Peyer's patch (tissue), 4 donors: Measurements from ENCODE around the gene CDC37. TPM values are rescaled to one million over a fixed set of nuclear protein-coding genes. Genes with fewer than 3 reads are reported as not detected.
A peak's percentile ranks its signal among the peaks of the same experiment; 100 is the strongest.
"Not testable (repeated sequence)": the region's sequence is repeated elsewhere in the genome, so short reads cannot be mapped to it uniquely, and the experiment has no call there.

Experiments
- DNase-seq, 3 donors: peaks; one replicate each; pipeline ENCODE4 v3.0.0-alpha.2; 2017 to 2019
- H3K27ac ChIP-seq, 4 donors: fragments of 200-600 bp; sonication (generic); one replicate each; pipeline ENCODE4 v1.5.1; 2016 to 2019
- H3K27me3 ChIP-seq, 2 donors: fragments of 200-600 bp; sonication (generic); one replicate each; pipeline ENCODE4 v1.5.1; 2019
- H3K36me3 ChIP-seq, 3 donors: fragments of 200-600 bp; sonication (generic); one replicate each; pipeline ENCODE4 v1.5.1; 2016 to 2019
- H3K4me1 ChIP-seq, 4 donors: fragments of 200-600 bp; sonication (generic); one replicate each; pipeline ENCODE4 v1.5.1; 2016 to 2019
- H3K4me3 ChIP-seq, 4 donors: fragments of 200-600 bp; sonication (generic); 1 replicate in 3 of 4; 2 replicates in 1 of 4; pipeline ENCODE4 v1.5.1; 2016 to 2019; ENCODE audit warnings: mild to moderate bottlenecking in 1 of 4
- H3K9me3 ChIP-seq, 4 donors: fragments of 200-600 bp; sonication (generic); one replicate each; pipeline ENCODE4 v1.5.1; 2016 to 2019; ENCODE audit warnings: mild to moderate bottlenecking in 1 of 4
- POLR2A ChIP-seq, 2 donors: fragments of 450-650 bp; IDR thresholded peaks; one replicate each; pipeline ENCODE4 v1.5.1; 2017; ENCODE audit warnings: antibody characterized with exemption in 2 of 2, mild to moderate bottlenecking in 2 of 2, moderate library complexity in 2 of 2
- total RNA-seq, 4 donors: library from RNA; depleted of rRNA; stranded (reverse); fragments of >200 nt; gene quantifications; one replicate each; pipeline ENCODE4 v1.1.0, GENCODE V29; 2016
- TF ChIP-seq, protein P1 (sequence below), 6 experiments: fragments of 450-650 bp in 4 of 6; fragments of 200-600 bp in 2 of 6; sonication (generic) in 1 of 6; IDR thresholded peaks; one replicate each; pipeline ENCODE4 v1.5.1; 2017 to 2019; ENCODE audit warnings: antibody characterized with exemption in 6 of 6, mild to moderate bottlenecking in 3 of 6, moderate library complexity in 1 of 6

Gene CDC37
- total RNA-seq, 4 donors from 2014 or later, result 118 to 443 (median 159) TPM

GRCh38 chr19:10389863-10390262 is 13.5 kb downstream of the CDC37 start:
- H3K27me3 ChIP-seq, result no peaks in the 10 kb centered on the region
- H3K27ac ChIP-seq, result no peak overlapping the region
- H3K4me3 ChIP-seq, result no peak overlapping the region
- no peaks in the 10 kb centered on the region for H3K9me3 ChIP-seq
- peaks cover 0 to 41% (median 0%) of the 10 kb centered on the region in 3 donors for H3K36me3 ChIP-seq
- TF ChIP-seq, protein P1, sequence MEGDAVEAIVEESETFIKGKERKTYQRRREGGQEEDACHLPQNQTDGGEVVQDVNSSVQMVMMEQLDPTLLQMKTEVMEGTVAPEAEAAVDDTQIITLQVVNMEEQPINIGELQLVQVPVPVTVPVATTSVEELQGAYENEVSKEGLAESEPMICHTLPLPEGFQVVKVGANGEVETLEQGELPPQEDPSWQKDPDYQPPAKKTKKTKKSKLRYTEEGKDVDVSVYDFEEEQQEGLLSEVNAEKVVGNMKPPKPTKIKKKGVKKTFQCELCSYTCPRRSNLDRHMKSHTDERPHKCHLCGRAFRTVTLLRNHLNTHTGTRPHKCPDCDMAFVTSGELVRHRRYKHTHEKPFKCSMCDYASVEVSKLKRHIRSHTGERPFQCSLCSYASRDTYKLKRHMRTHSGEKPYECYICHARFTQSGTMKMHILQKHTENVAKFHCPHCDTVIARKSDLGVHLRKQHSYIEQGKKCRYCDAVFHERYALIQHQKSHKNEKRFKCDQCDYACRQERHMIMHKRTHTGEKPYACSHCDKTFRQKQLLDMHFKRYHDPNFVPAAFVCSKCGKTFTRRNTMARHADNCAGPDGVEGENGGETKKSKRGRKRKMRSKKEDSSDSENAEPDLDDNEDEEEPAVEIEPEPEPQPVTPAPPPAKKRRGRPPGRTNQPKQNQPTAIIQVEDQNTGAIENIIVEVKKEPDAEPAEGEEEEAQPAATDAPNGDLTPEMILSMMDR (IDR thresholded peaks at IDR 0.05), result peak in 1 of 6 experiments; percentile 5
- TF ChIP-seq POLR2A (IDR thresholded peaks at IDR 0.05), result no peak
- peaks cover 0 to 3% (median 0%) of the 10 kb centered on the region in 4 donors for H3K4me1 ChIP-seq
- no peak for DNase-seq

DNA sequence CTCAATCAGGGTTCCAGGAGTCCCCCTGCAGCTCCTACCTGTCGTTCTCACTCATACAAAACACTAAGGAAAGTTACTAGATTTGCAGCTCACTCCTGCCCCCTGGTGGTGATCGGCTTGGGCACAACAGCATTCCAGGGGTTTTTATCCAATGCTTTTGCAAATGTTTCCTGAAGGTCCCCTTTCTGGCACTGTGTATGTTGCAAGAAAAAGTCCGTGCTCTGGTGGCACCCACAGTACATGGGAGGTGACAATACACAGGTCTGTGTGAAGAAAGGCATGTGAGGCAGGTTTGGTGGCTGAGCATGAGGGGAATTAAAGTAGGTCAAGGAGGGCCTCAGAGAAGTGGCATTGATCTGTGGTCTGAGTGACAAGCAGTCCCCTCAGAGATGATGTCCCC is 14.4 kb downstream of the CDC37 start:
- H3K36me3 ChIP-seq, result peaks cover 0 to 32% (median 0%) of the 10 kb centered on the region in 3 donors
- no peak overlapping the region for H3K4me3 ChIP-seq
- H3K9me3 ChIP-seq, result no peaks in the 10 kb centered on the region
- TF ChIP-seq POLR2A (IDR thresholded peaks at IDR 0.05), result no peak
- TF ChIP-seq, protein P1 (IDR thresholded peaks at IDR 0.05), result peak; percentile 87 to 96 (median 93)
- H3K27me3 ChIP-seq, result no peaks in the 10 kb centered on the region
- peak; percentile 90 to 97 (median 91) for DNase-seq
- H3K27ac ChIP-seq, result no peak overlapping the region
- peaks cover 0 to 3% (median 0%) of the 10 kb centered on the region in 4 donors for H3K4me1 ChIP-seq

DNA sequence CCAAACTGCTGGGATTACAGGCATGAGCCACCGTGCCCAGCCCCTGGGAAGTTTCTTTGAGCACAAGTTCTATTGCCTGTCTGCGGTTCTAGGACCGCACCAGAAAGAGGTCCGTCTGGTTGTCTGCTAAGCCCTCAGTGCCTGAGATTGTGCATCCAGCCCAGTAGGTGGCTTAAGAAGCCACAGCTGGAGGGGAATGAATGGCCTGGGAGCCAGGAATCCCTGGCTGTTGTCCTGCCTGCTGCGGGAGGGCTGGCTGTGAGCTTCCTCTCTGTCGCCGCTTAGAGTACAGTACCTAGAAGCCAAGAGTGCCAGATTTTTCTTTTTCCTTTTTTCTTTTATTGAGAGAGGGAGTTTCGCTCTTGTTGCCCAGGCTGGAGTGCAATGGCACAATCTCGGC is 18.8 kb downstream of the CDC37 start:
- no peak for DNase-seq
- H3K27me3 ChIP-seq, result no peaks in the 10 kb centered on the region
- peaks cover 0 to 9% (median 5%) of the 10 kb centered on the region in 4 donors for H3K4me1 ChIP-seq
- H3K27ac ChIP-seq, result no peak overlapping the region
- TF ChIP-seq, protein P1 (IDR thresholded peaks at IDR 0.05), result no peak
- TF ChIP-seq POLR2A (IDR thresholded peaks at IDR 0.05), result no peak
- no peaks in the 10 kb centered on the region for H3K36me3 ChIP-seq
- no peaks in the 10 kb centered on the region for H3K9me3 ChIP-seq
- H3K4me3 ChIP-seq, result no peak overlapping the region

GRCh38 chr19:10383223-10383499 is 20.2 kb downstream of the CDC37 start:
- peaks cover 0 to 12% (median 7%) of the 10 kb centered on the region in 4 donors for H3K4me1 ChIP-seq
- H3K36me3 ChIP-seq, DNase-seq, H3K9me3 ChIP-seq, H3K27me3 ChIP-seq, H3K4me3 ChIP-seq, H3K27ac ChIP-seq: not testable (repeated sequence)

GRCh38 chr19:10380313-10381102 is 22.8 kb downstream of the CDC37 start, which contains the start of gene TYK2:
TYK2 (minus strand) TSS chr19:10380572; CDS start chr19:10378406, 2,166 bp downstream.
- DNase-seq, result peak; percentile 97 to 99 (median 98)
- Histone ChIP-seq H3K27me3 (no peaks in the 10 kb centered on the region), H3K4me1 (peaks cover 0 to 12% (median 7%) of the 10 kb centered on the region in 4 donors), H3K36me3 (peaks cover 0 to 10% (median 0%) of the 10 kb centered on the region in 3 donors), H3K9me3 (no peaks in the 10 kb centered on the region), H3K27ac (peak within 1 kb of the TSS; percentile 84 to 93 (median 86)), H3K4me3 (peak within 1 kb of the TSS; percentile 78 to 100 (median 90))
- TF ChIP-seq, protein P1 (IDR thresholded peaks at IDR 0.05), result no peak
- peak; percentile 63 to 65 for TF ChIP-seq POLR2A (IDR thresholded peaks at IDR 0.05)

- Histone ChIP-seq H3K27me3 (no peaks in the 10 kb centered on the region), H3K4me1 (peaks cover 0 to 12% (median 7%) of the 10 kb centered on the region in 4 donors), H3K36me3 (peaks cover 0 to 14% (median 0%) of the 10 kb centered on the region in 3 donors), H3K4me3 (peak overlapping the region; percentile 78 to 100 (median 90)), H3K9me3 (no peaks in the 10 kb centered on the region), H3K27ac (peak overlapping the region; percentile 84 to 93 (median 86))
- DNase-seq, result peak in 1 of 3 donors; percentile 26
- no peak for TF ChIP-seq POLR2A (IDR thresholded peaks at IDR 0.05)
- TF ChIP-seq, protein P1 (IDR thresholded peaks at IDR 0.05), result no peak
Measured at GRCh38 chr19:10379880-10380312, 23.4 kb downstream of the CDC37 start.
